Upper lobe of right lung (tissue), 1 donor: ENCODE measurements around the gene HTR1D. TPM values are rescaled to one million over a fixed set of nuclear protein-coding genes. Genes with fewer than 3 reads are reported as not detected.

Experiments
- ATAC-seq: fragments of 200-7000 bp; cut with Tn5 transposase; one replicate; pipeline ENCODE4 v1.9.1; 2020; ENCODE audit warnings: mild to moderate bottlenecking, moderate library complexity
- DNase-seq: peaks from one replicate; pipeline ENCODE4 v3.0.0-alpha.2; 2020
- H3K27ac ChIP-seq: fragments of 200-600 bp; one replicate; pipeline ENCODE4 v1.8.0; 2022
- H3K27me3 ChIP-seq: fragments of 200-600 bp; one replicate; pipeline ENCODE4 v1.8.0; 2022; ENCODE audit warnings: mild to moderate bottlenecking
- H3K36me3 ChIP-seq: fragments of 200-600 bp; one replicate; pipeline ENCODE4 v1.8.0; 2022
- H3K4me1 ChIP-seq: fragments of 200-600 bp; one replicate; pipeline ENCODE4 v1.8.0; 2022
- H3K4me3 ChIP-seq: fragments of 200-600 bp; one replicate; pipeline ENCODE4 v1.8.0; 2022; ENCODE audit warnings: mild to moderate bottlenecking
- H3K9me3 ChIP-seq: fragments of 200-600 bp; one replicate; pipeline ENCODE4 v1.8.0; 2022
- intact Hi-C: fragments of 100-400 bp; cut with DNase I; formaldehyde crosslinking; loops from one replicate; pipeline ENCODE4 v1.11.0; 2022
- total RNA-seq: library from RNA; stranded (reverse); fragmentation: NEBNext Ultra II Directional; extraction: Animal tissue kit (Norgen Biotek cat#: 25700); gene quantifications from one replicate; pipeline ENCODE4 v1.2.1, GENCODE V29; 2021
- TF ChIP-seq, protein P1 (sequence below): fragments of 200-600 bp; IDR thresholded peaks from one replicate; pipeline ENCODE4 v1.8.0; 2022; ENCODE audit warnings: antibody characterized with exemption
- donor health status: DM: no; HTN: yes; CAD: no; lungs with severe emphysema.

HTR1D gene
- total RNA-seq, 1 donor from 2014 or later, result 0.93 TPM

DNA sequence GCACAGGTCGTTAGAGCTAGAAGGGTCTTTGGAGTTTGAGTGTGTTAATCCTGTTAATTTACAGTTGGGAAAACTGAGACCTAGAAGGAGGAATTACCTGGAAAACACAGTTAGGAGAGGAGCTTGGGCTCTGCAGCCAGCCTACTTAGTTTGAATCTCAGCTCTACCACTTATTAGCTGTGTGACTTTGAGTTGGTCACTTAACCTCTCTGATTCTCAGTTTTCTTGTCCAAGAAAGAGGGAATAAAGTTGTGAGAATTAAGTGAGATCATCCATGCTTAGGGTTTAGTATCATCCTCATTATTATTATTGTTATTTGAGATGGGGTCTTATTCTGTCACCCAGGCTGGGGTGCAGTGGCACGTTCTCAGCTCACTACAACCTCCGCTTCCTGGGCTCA, 5.4 kb upstream of the HTR1D start:
- H3K9me3 ChIP-seq, result no peaks in the 10 kb centered on the region
- peaks cover 22% of the 10 kb centered on the region for H3K27me3 ChIP-seq
- H3K36me3 ChIP-seq, result no peaks in the 10 kb centered on the region
- H3K4me3 ChIP-seq, result no peak overlapping the region
- intact Hi-C loops, result no loop called here
- ATAC-seq (no peak), DNase-seq (no peak)
- peaks cover 7% of the 10 kb centered on the region for H3K4me1 ChIP-seq
- TF ChIP-seq, protein P1, sequence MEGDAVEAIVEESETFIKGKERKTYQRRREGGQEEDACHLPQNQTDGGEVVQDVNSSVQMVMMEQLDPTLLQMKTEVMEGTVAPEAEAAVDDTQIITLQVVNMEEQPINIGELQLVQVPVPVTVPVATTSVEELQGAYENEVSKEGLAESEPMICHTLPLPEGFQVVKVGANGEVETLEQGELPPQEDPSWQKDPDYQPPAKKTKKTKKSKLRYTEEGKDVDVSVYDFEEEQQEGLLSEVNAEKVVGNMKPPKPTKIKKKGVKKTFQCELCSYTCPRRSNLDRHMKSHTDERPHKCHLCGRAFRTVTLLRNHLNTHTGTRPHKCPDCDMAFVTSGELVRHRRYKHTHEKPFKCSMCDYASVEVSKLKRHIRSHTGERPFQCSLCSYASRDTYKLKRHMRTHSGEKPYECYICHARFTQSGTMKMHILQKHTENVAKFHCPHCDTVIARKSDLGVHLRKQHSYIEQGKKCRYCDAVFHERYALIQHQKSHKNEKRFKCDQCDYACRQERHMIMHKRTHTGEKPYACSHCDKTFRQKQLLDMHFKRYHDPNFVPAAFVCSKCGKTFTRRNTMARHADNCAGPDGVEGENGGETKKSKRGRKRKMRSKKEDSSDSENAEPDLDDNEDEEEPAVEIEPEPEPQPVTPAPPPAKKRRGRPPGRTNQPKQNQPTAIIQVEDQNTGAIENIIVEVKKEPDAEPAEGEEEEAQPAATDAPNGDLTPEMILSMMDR, result no peak
- no peak overlapping the region for H3K27ac ChIP-seq

DNA sequence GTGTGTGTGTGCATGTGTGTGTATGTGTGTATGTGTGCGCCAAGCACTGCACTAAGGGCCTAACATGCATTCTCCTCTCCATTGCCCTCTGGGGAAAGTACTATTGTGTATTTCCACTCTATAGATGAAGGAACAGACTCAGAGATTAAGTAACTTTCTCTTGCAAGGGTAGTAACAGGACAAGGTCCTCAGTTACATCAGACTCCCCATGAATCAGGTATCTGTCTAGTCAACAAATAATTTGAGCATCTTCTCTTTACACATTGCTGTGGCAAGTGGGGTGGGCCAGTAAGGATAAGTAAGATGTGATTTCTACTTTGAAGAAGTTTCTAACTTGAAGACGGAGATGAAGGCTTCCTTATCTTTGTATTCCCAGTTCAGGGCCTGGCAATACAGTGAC, 5.0 kb upstream of the HTR1D start:
- Histone ChIP-seq H3K9me3 (no peaks in the 10 kb centered on the region), H3K27me3 (peaks cover 27% of the 10 kb centered on the region), H3K27ac (no peak overlapping the region), H3K4me3 (no peak overlapping the region), H3K4me1 (peaks cover 7% of the 10 kb centered on the region), H3K36me3 (no peaks in the 10 kb centered on the region)
- TF ChIP-seq, protein P1, result no peak
- no peak for ATAC-seq
- intact Hi-C loops, result no loop called here
- DNase-seq, result no peak

DNA sequence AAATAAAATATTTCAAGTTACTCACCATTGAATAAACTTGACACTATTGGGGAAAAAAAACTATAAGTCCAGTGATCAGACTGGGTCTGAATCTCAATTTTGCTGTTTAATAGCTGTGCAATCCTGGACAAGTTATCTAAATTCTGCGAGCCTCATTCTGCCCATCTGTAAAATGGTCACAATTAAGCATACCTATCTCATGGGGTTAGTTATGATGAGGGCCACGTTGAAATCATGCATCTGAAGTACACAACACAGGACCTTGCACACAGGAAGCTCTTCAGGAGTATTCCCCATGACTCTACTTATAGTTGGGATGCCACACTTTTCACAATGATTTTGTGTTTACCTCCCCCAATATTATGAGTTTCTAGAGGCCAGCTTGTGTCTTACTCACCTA, 3.8 kb upstream of the HTR1D start:
- ATAC-seq, result no peak
- Histone ChIP-seq H3K4me3 (no peak overlapping the region), H3K4me1 (peaks cover 13% of the 10 kb centered on the region), H3K27me3 (peaks cover 39% of the 10 kb centered on the region), H3K9me3 (no peaks in the 10 kb centered on the region), H3K36me3 (no peaks in the 10 kb centered on the region), H3K27ac (no peak overlapping the region)
- intact Hi-C loops, result no loop called here
- DNase-seq, result no peak
- TF ChIP-seq, protein P1, result no peak

DNA sequence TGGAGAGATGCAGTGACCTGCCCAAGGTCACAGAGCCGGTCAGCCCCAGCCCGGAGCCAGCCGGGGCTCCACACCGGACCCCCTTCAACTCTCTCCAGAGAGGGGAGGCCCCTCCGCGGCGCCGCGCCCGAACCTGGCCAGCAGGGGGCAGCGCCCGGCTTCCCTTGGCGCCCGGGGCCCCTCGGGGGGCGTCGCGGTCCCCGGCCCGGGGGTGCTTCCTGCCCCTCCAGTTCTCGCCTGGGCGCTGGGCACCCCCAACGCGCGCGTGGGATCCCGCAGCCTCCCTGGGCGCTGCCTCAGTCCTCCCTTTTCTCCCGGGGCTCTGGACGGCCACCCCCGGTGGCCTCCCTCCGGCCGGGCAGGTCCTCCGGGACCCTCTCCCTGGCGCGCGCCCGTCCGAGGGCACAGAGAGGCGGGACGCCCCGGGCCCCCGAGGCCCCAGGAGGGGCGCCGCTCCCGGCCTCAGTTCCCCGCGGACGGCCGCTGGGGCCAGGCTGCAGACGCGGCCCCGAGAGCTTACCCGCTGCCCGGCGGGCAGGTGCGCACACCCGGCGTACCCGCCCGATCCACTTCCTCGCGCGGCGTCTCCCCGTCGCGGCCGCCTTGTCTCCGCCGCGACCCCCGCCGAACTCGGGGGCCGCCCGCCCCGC, 406 bp downstream of the HTR1D start:
- H3K9me3 ChIP-seq, result no peaks in the 10 kb centered on the region
- DNase-seq, result no peak
- ATAC-seq, result peak; percentile 63
- TF ChIP-seq, protein P1, result peak; percentile 63
- H3K27ac ChIP-seq, result no peak overlapping the region
- H3K4me3 ChIP-seq, result peak overlapping the region; percentile 47
- peaks cover 49% of the 10 kb centered on the region for H3K27me3 ChIP-seq
- H3K4me1 ChIP-seq, result peaks cover 6% of the 10 kb centered on the region
- H3K36me3 ChIP-seq, result no peaks in the 10 kb centered on the region
- intact Hi-C loops, result no loop called here

DNA sequence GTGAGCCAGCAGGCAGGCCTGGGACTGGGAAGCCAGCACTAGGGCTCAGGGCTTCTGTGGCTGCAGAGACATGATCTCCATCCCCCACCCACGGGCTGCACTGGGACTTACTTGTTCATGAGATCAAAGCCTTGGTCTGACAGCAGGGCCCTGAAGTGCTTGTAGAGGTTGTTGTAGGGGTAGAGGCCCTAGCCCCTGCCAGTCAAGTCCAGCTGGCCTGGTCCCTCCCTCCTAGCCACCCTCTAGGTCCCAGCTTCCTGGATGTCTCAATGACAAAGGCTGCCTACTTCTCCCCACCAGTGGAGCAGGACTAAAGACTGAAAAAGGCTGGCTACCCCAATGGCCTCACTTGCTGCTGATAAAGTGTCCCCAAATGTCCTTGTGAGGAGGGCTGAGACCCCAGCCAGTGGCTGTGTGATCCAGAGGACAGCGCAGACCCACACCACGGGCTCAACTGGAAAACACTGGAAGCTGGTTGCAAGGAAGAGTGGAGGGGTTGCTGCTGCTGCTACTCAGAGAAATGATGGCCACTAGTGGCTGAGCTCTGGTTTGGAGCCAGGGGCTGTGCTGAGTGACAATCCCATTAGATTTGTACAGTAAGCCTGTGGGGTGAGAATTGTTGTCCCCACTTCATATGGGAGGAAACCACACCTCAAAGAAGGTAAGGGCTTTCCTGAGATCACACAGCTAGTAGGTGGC, 1.4 kb downstream of the HTR1D start:
- Histone ChIP-seq H3K27ac (no peak overlapping the region), H3K36me3 (no peaks in the 10 kb centered on the region), H3K4me1 (peaks cover 6% of the 10 kb centered on the region), H3K9me3 (no peaks in the 10 kb centered on the region), H3K27me3 (peaks cover 49% of the 10 kb centered on the region), H3K4me3 (no peak overlapping the region)
- no peak for DNase-seq
- no peak for ATAC-seq
- intact Hi-C loops, result no loop called here
- TF ChIP-seq, protein P1, result no peak
